WERI-Rb-1 (cell line): Measurements from ENCODE around the gene ABCA7.

Experiments used
- DNase-seq: peaks from one replicate; pipeline ENCODE4 v3.0.0-alpha.2; 2020
- H3K27ac ChIP-seq: fragments of 250-450 bp; sonication (Bioruptor Pico); 2 replicates; pipeline ENCODE4 v1.5.1; 2020; ENCODE audit warnings: mild to moderate bottlenecking, moderate library complexity
- H3K27me3 ChIP-seq: fragments of 250-450 bp; sonication (Bioruptor Pico); 2 replicates; pipeline ENCODE4 v1.5.1; 2021; ENCODE audit warnings: mild to moderate bottlenecking, low read depth, moderate library complexity; ENCODE audit not compliant: insufficient read depth, severe bottlenecking
- H3K36me3 ChIP-seq: fragments of 250-450 bp; sonication (Bioruptor Pico); 2 replicates; pipeline ENCODE4 v1.5.1; 2020; ENCODE audit warnings: mild to moderate bottlenecking, moderate library complexity
- H3K4me3 ChIP-seq: 2 replicates; pipeline ENCODE4 v1.5.1; 2011; ENCODE audit warnings: low read depth, mild to moderate bottlenecking, control low read depth, low read length
- H3K9me3 ChIP-seq: fragments of 250-450 bp; sonication (Bioruptor Pico); 2 replicates; pipeline ENCODE4 v1.5.1; 2021; ENCODE audit warnings: mild to moderate bottlenecking, moderate library complexity; ENCODE audit not compliant: severe bottlenecking
- TF ChIP-seq, protein P1 (sequence below): IDR thresholded peaks from 2 replicates; pipeline ENCODE4 v1.5.1; 2011; ENCODE audit warnings: low read depth, mild to moderate bottlenecking, control low read depth, inconsistent platforms, low read length

The ABCA7 gene

DNA sequence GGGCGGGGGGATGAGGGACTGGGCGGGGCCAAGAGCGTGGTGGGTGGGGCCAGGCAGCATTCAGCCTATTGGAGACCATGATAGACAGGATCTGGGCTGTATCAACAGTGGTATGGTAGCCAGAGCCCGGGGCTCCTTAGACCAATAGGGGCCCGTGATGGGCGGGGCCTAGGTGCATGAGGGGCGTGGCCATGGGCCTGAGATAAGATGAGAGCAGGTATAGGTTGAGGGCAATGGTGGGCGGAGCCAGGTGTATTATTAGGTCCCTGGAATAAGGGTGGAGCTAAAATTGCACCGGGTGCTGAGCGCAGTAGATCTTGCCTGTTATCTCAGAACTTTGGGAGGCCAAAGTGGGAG lies 5.3 kb downstream of the ABCA7 start:
- H3K4me3 ChIP-seq, result no peak overlapping the region
- no peaks in the 10 kb centered on the region for H3K27me3 ChIP-seq
- DNase-seq, result peak; percentile 80
- peaks cover 3% of the 10 kb centered on the region for H3K9me3 ChIP-seq
- TF ChIP-seq, protein P1, sequence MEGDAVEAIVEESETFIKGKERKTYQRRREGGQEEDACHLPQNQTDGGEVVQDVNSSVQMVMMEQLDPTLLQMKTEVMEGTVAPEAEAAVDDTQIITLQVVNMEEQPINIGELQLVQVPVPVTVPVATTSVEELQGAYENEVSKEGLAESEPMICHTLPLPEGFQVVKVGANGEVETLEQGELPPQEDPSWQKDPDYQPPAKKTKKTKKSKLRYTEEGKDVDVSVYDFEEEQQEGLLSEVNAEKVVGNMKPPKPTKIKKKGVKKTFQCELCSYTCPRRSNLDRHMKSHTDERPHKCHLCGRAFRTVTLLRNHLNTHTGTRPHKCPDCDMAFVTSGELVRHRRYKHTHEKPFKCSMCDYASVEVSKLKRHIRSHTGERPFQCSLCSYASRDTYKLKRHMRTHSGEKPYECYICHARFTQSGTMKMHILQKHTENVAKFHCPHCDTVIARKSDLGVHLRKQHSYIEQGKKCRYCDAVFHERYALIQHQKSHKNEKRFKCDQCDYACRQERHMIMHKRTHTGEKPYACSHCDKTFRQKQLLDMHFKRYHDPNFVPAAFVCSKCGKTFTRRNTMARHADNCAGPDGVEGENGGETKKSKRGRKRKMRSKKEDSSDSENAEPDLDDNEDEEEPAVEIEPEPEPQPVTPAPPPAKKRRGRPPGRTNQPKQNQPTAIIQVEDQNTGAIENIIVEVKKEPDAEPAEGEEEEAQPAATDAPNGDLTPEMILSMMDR, result no peak
- H3K27ac ChIP-seq, result no peak overlapping the region
- peaks cover 47% of the 10 kb centered on the region for H3K36me3 ChIP-seq

DNA sequence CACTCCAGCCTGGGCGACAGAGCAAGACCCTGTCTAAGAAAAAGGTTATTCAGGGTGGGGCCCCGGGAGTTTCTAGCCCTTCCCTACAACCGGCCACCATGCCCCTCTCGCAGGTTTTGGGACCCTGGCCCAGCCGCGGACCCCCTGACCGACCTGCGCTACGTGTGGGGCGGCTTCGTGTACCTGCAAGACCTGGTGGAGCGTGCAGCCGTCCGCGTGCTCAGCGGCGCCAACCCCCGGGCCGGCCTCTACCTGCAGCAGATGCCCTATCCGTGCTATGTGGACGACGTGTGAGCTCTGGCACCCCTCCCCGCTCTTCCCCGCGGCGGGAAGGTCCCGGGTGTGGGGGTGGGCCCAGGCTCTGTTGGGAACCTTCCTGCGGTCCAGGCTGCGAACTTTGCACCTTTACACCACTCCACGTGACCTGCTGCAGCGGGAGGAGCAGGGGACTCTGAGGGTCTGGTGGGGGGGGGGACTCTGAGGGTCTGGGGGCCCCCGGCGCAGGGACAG lies 6.3 kb downstream of the ABCA7 start:
- no peak for DNase-seq
- no peak overlapping the region for H3K27ac ChIP-seq
- peaks cover 47% of the 10 kb centered on the region for H3K36me3 ChIP-seq
- TF ChIP-seq, protein P1, result no peak
- no peaks in the 10 kb centered on the region for H3K27me3 ChIP-seq
- peaks cover 3% of the 10 kb centered on the region for H3K9me3 ChIP-seq
- H3K4me3 ChIP-seq, result no peak overlapping the region

DNA sequence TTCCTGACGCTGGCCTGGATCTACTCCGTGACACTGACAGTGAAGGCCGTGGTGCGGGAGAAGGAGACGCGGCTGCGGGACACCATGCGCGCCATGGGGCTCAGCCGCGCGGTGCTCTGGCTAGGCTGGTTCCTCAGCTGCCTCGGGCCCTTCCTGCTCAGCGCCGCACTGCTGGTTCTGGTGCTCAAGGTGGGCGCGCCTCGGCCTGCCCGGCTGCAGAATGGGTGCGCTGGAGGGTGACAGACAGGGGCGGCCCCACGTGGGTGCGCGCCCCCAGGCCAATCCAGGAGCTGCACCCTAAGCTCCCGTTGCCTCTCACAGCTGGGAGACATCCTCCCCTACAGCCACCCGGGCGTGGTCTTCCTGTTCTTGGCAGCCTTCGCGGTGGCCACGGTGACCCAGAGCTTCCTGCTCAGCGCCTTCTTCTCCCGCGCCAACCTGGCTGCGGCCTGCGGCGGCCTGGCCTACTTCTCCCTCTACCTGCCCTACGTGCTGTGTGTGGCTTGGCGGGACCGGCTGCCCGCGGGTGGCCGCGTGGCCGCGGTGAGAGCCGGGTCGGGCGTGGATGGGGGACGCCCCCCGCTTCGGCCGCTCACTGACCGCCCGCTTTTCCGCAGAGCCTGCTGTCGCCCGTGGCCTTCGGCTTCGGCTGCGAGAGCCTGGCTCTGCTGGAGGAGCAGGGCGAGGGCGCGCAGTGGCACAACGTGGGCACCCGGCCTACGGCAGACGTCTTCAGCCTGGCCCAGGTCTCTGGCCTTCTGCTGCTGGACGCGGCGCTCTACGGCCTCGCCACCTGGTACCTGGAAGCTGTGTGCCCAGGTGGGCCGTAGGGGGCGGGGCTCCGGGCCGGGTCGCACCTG lies 7.2 kb downstream of the ABCA7 start:
- H3K27ac ChIP-seq, result no peak overlapping the region
- H3K27me3 ChIP-seq, result no peaks in the 10 kb centered on the region
- TF ChIP-seq, protein P1, result no peak
- no peak overlapping the region for H3K4me3 ChIP-seq
- peaks cover 46% of the 10 kb centered on the region for H3K36me3 ChIP-seq
- DNase-seq, result no peak
- peaks cover 3% of the 10 kb centered on the region for H3K9me3 ChIP-seq

DNA sequence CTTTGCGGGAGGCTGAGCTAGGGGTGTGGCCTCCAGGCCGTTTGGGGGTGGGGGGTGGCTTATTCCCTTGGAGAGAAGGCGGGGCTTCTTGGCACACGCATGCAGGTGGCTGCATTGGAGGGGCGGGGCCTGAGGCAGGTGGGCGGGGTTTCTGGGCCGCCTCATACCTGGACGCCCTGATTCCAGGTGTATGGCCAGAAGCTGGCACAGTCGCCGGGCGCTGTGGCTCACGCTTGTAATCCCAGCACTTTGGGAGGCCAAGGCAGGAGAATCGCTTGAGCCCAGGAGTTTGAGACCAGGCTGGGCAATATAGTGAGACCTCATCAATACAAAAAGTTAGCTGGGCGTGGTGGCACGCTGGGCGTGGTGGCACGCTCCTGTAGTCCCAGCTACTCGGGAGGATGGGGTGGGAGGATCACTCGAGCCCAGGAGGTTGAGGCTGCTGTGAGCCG lies 7.8 kb downstream of the ABCA7 start:
- DNase-seq, result no peak
- H3K27ac ChIP-seq, result no peak overlapping the region
- H3K36me3 ChIP-seq, result peaks cover 41% of the 10 kb centered on the region
- H3K4me3 ChIP-seq, result no peak overlapping the region
- H3K9me3 ChIP-seq, result peaks cover 3% of the 10 kb centered on the region
- no peaks in the 10 kb centered on the region for H3K27me3 ChIP-seq
- TF ChIP-seq, protein P1, result no peak

DNA sequence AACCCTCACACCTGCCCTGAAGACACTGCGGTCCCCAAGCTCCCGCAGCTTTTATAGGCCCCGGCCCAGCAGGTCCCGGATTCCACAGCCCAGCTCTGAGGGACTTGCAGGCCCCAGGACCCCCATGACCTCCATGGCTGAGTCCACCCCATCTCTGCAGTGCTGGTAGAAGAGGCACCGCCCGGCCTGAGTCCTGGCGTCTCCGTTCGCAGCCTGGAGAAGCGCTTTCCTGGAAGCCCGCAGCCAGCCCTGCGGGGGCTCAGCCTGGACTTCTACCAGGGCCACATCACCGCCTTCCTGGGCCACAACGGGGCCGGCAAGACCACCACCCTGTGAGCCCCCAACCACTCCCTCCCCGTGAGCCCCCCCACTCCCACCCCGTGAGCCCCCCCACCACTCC lies 9.2 kb downstream of the ABCA7 start:
- no peaks in the 10 kb centered on the region for H3K27me3 ChIP-seq
- no peak overlapping the region for H3K4me3 ChIP-seq
- TF ChIP-seq, protein P1, result no peak
- no peak for DNase-seq
- peaks cover 45% of the 10 kb centered on the region for H3K36me3 ChIP-seq
- H3K27ac ChIP-seq, result no peak overlapping the region
- peaks cover 3% of the 10 kb centered on the region for H3K9me3 ChIP-seq
